Measurements from ENCODE around the gene CYP2W1.

- no peak for TF ChIP-seq CTCF (IDR thresholded peaks at IDR 0.05)
- TF ChIP-seq EZH2 (IDR thresholded peaks at IDR 0.05): no peak
Observed at GRCh38 chr7:985915-986741, 3.1 kb downstream of the CYP2W1 start.
